ENCODE measurements around the gene UNC119B. TPM values are rescaled to one million over a fixed set of nuclear protein-coding genes. Genes with fewer than 3 reads are reported as not detected.
"Not testable (repeated sequence)": the region's sequence is repeated elsewhere in the genome, so short reads cannot be mapped to it uniquely, and the experiment has no call there.

Gene UNC119B
- total RNA-seq, 5 donors from 2014 or later (not counting 1 experiment from before 2014, with no cell fraction given): 14.3 to 26.1 (median 22.6) TPM

DNA sequence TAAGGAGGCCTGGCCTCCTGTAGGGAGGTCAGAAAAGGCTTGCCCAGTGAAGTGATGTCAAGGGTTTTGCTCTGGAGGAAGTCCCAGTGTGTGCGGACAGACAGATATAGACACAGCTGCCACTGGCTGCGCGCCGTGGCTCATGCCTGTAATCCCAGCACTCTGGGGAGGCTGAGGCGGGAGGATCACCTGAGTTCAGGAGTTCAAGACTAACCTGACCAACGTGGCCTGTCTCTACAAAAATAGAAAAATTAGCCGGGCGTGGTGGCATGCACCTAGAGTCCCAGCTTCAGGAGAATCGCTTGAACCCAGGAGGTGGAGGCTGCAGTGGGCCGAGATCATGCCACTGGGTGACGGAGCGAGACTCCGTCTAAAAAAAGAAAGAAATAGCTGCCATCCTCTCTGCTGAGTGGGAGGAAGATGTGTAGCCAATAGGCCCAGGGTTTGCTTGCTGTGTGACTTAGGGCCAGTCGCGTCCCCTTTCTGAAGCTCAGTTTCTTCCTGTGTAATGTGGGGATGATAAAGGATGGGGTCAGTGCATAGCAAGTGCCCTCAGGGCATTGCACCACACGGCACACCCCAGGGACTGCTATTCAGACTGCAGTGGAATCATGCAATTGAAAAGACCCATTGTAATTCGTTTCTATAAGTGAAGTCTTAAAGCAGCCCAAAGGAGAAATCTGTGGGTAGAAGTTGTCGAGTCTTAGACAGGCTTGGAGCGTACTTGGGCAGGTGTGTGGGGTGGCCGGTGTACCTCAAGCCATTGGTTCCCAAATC is 42.0 kb upstream of the UNC119B start:
- Mint-ChIP-seq H3K36me3 (no peaks in the 10 kb centered on the region), H3K4me1 (no peaks in the 10 kb centered on the region), H3K27ac (no peak overlapping the region), H3K9me3 (no peaks in the 10 kb centered on the region), H3K4me3 (no peak overlapping the region), H3K27me3 (peaks cover 0 to 3% of the 10 kb centered on the region in 2 donors)
- WGBS (ENCODE audit: insufficient coverage): 88% methylated on average over 20 of the region's 20 CpGs
- no peaks in the 10 kb centered on the region for H3K9me3 ChIP-seq
- no peaks in the 10 kb centered on the region for H3K4me1 ChIP-seq (ENCODE audit: control insufficient read depth in 1 of 2, extremely low read depth in 1 of 2, insufficient read depth in 2 of 2, low read length in 2 of 2)
- H3K36me3 ChIP-seq (ENCODE audit: control insufficient read depth in 2 of 2, extremely low read depth in 1 of 2, insufficient read depth in 1 of 2, low read length in 1 of 2): no peaks in the 10 kb centered on the region
- ATAC-seq (replicated peaks in 1 of 4) (no peak), DNase-seq (no peak)
- no peak overlapping the region for H3K4me3 ChIP-seq (ENCODE audit: control insufficient read depth in 1 of 2, extremely low read depth in 1 of 2, low read length in 1 of 2)
- no peak overlapping the region for H3K27ac ChIP-seq (ENCODE audit: low read length)
- POLR2A ChIA-PET: interaction anchor here in 1 of 2 donors (0.6 kb wide), 1 partner anchor 1091 kb away, joined by 7 read pairs; no protein-coding TSS in a partner anchor
- peaks cover 0 to 23% of the 10 kb centered on the region in 2 experiments for H3K27me3 ChIP-seq (replicated peaks in 1 of 2; ENCODE audit: control insufficient read depth in 2 of 2, extremely low read depth in 1 of 2, insufficient read depth in 2 of 2, low read length in 1 of 2)
- CTCF ChIA-PET: no interaction called here

- H3K4me1 ChIP-seq (ENCODE audit: control insufficient read depth in 1 of 2, extremely low read depth in 1 of 2, insufficient read depth in 2 of 2, low read length in 2 of 2): no peaks in the 10 kb centered on the region
Observed at GRCh38 chr12:120668868-120669840, 41.1 kb upstream of the UNC119B start.

GRCh38 chr12:120670237-120670636 is 40.0 kb upstream of the UNC119B start:
- ATAC-seq (replicated peaks in 1 of 4); H3K9me3 ChIP-seq; H3K4me1 ChIP-seq (ENCODE audit: control insufficient read depth in 1 of 2, extremely low read depth in 1 of 2, insufficient read depth in 2 of 2, low read length in 2 of 2); H3K36me3 Mint-ChIP-seq; H3K9me3 Mint-ChIP-seq; H3K27ac ChIP-seq (ENCODE audit: low read length); H3K27ac Mint-ChIP-seq; H3K4me3 ChIP-seq (ENCODE audit: control insufficient read depth in 1 of 2, extremely low read depth in 1 of 2, low read length in 1 of 2); H3K4me3 Mint-ChIP-seq; H3K4me1 Mint-ChIP-seq; POLR2A ChIA-PET; H3K27me3 Mint-ChIP-seq; CTCF ChIA-PET; DNase-seq; H3K36me3 ChIP-seq (ENCODE audit: control insufficient read depth in 2 of 2, extremely low read depth in 1 of 2, insufficient read depth in 1 of 2, low read length in 1 of 2): not testable (repeated sequence)
- H3K27me3 ChIP-seq (replicated peaks in 1 of 2; ENCODE audit: control insufficient read depth in 2 of 2, extremely low read depth in 1 of 2, insufficient read depth in 2 of 2, low read length in 1 of 2): peaks cover 0 to 16% of the 10 kb centered on the region in 2 experiments
- WGBS (ENCODE audit: insufficient coverage): 89% methylated on average over 3 of the region's 6 CpGs

More at GRCh38 chr12:120668868-120669840, 41.1 kb upstream of the UNC119B start:
- Mint-ChIP-seq H3K4me3 (no peak overlapping the region), H3K9me3 (no peaks in the 10 kb centered on the region), H3K27me3 (peaks cover 0 to 4% of the 10 kb centered on the region in 2 donors), H3K27ac (no peak overlapping the region), H3K36me3 (no peaks in the 10 kb centered on the region), H3K4me1 (no peaks in the 10 kb centered on the region)
- H3K9me3 ChIP-seq: no peaks in the 10 kb centered on the region
- CTCF ChIA-PET: no interaction called here
- no peaks in the 10 kb centered on the region for H3K36me3 ChIP-seq (ENCODE audit: control insufficient read depth in 2 of 2, extremely low read depth in 1 of 2, insufficient read depth in 1 of 2, low read length in 1 of 2)
- POLR2A ChIA-PET: no interaction called here
- DNase-seq (no peak), ATAC-seq (replicated peaks in 1 of 4) (no peak)
- H3K27ac ChIP-seq (ENCODE audit: low read length): no peak overlapping the region
- no peak overlapping the region for H3K4me3 ChIP-seq (ENCODE audit: control insufficient read depth in 1 of 2, extremely low read depth in 1 of 2, low read length in 1 of 2)
- WGBS (ENCODE audit: insufficient coverage): 79% methylated on average over 12 of the region's 19 CpGs
- peaks cover 0 to 16% of the 10 kb centered on the region in 2 experiments for H3K27me3 ChIP-seq (replicated peaks in 1 of 2; ENCODE audit: control insufficient read depth in 2 of 2, extremely low read depth in 1 of 2, insufficient read depth in 2 of 2, low read length in 1 of 2)

GRCh38 chr12:120670667-120671066 is 39.6 kb upstream of the UNC119B start:
- CTCF ChIA-PET: no interaction called here
- H3K27ac Mint-ChIP-seq: no peak overlapping the region

DNA sequence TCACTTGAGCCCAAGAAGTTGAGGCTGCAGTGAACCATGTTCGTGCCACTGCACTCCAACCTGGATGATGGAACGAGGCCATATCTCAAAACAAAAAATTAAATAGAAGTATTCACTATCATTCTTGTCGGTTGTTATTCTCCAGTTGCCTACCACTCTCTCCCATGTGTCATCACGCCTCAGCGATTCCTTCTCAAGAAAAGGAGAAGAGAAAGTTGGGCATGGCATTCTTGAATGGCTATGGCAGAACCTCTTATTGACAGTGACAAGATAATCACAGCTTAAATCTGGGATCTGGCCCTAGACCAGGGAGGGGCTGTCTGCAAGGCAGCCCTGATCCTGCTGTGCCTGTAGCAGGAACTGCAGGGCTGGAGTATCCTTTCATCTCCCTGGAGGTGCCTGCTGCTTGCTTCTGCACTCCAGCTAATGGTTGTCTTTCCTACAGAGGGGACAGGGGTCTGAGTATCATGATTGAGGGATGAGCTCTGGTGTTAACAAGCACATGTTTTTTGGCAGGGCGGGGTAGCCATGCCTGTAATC is 36.1 kb upstream of the UNC119B start:
- ATAC-seq (replicated peaks in 1 of 4): no peak
- H3K36me3 ChIP-seq (ENCODE audit: control insufficient read depth in 2 of 2, extremely low read depth in 1 of 2, insufficient read depth in 1 of 2, low read length in 1 of 2): no peaks in the 10 kb centered on the region
- no peak overlapping the region for H3K4me3 ChIP-seq (ENCODE audit: control insufficient read depth in 1 of 2, extremely low read depth in 1 of 2, low read length in 1 of 2)
- H3K27ac ChIP-seq (ENCODE audit: low read length): no peak overlapping the region
- no peaks in the 10 kb centered on the region for H3K36me3 Mint-ChIP-seq
- 100% methylated on average over 1 of the region's 6 CpGs for WGBS (ENCODE audit: insufficient coverage)
- no peak for DNase-seq
- H3K4me1 Mint-ChIP-seq: peaks cover 0 to 15% (median 5%) of the 10 kb centered on the region in 3 donors
- CTCF ChIA-PET: no interaction called here
- peaks cover 0 to 4% of the 10 kb centered on the region in 2 experiments for H3K27me3 ChIP-seq (replicated peaks in 1 of 2; ENCODE audit: control insufficient read depth in 2 of 2, extremely low read depth in 1 of 2, insufficient read depth in 2 of 2, low read length in 1 of 2)
- POLR2A ChIA-PET: no interaction called here
- H3K27ac Mint-ChIP-seq: no peak overlapping the region
- H3K4me3 Mint-ChIP-seq: no peak overlapping the region
- no peaks in the 10 kb centered on the region for H3K9me3 Mint-ChIP-seq
- no peaks in the 10 kb centered on the region for H3K4me1 ChIP-seq (ENCODE audit: control insufficient read depth in 1 of 2, extremely low read depth in 1 of 2, insufficient read depth in 2 of 2, low read length in 2 of 2)
- no peaks in the 10 kb centered on the region for H3K9me3 ChIP-seq
- peaks cover 4 to 9% of the 10 kb centered on the region in 2 donors for H3K27me3 Mint-ChIP-seq

More at GRCh38 chr12:120670667-120671066, 39.6 kb upstream of the UNC119B start:
- DNase-seq (no peak), ATAC-seq (replicated peaks in 1 of 4) (no peak)
- Histone ChIP-seq H3K27me3 (replicated peaks in 1 of 2; ENCODE audit: control insufficient read depth in 2 of 2, extremely low read depth in 1 of 2, insufficient read depth in 2 of 2, low read length in 1 of 2) (peaks cover 0 to 16% of the 10 kb centered on the region in 2 experiments), H3K4me1 (ENCODE audit: control insufficient read depth in 1 of 2, extremely low read depth in 1 of 2, insufficient read depth in 2 of 2, low read length in 2 of 2) (no peaks in the 10 kb centered on the region), H3K36me3 (ENCODE audit: control insufficient read depth in 2 of 2, extremely low read depth in 1 of 2, insufficient read depth in 1 of 2, low read length in 1 of 2) (no peaks in the 10 kb centered on the region), H3K4me3 (ENCODE audit: control insufficient read depth in 1 of 2, extremely low read depth in 1 of 2, low read length in 1 of 2) (no peak overlapping the region), H3K9me3 (no peaks in the 10 kb centered on the region), H3K27ac (ENCODE audit: low read length) (no peak overlapping the region)
- Mint-ChIP-seq H3K9me3 (no peaks in the 10 kb centered on the region), H3K4me1 (peaks cover 0 to 2% (median 0%) of the 10 kb centered on the region in 3 donors), H3K4me3 (no peak overlapping the region), H3K27me3 (peaks cover 4 to 11% of the 10 kb centered on the region in 2 donors), H3K36me3 (no peaks in the 10 kb centered on the region)
- WGBS (ENCODE audit: insufficient coverage): 88% methylated on average over 5 of the region's 5 CpGs
- POLR2A ChIA-PET: no interaction called here

GRCh38 chr12:120677765-120678473 is 32.3 kb upstream of the UNC119B start:
- Mint-ChIP-seq H3K36me3 (no peaks in the 10 kb centered on the region), H3K27me3 (peaks cover 4 to 9% of the 10 kb centered on the region in 2 donors), H3K4me3 (no peak overlapping the region), H3K9me3 (no peaks in the 10 kb centered on the region), H3K4me1 (peaks cover 0 to 15% (median 5%) of the 10 kb centered on the region in 3 donors), H3K27ac (no peak overlapping the region)
- ChIA-PET CTCF (no interaction called here), POLR2A (no interaction called here)
- H3K9me3 ChIP-seq: no peaks in the 10 kb centered on the region
- H3K4me1 ChIP-seq (ENCODE audit: control insufficient read depth in 1 of 2, extremely low read depth in 1 of 2, insufficient read depth in 2 of 2, low read length in 2 of 2): no peaks in the 10 kb centered on the region
- H3K36me3 ChIP-seq (ENCODE audit: control insufficient read depth in 2 of 2, extremely low read depth in 1 of 2, insufficient read depth in 1 of 2, low read length in 1 of 2): no peaks in the 10 kb centered on the region
- H3K4me3 ChIP-seq (ENCODE audit: control insufficient read depth in 1 of 2, extremely low read depth in 1 of 2, low read length in 1 of 2): no peak overlapping the region
- ATAC-seq (replicated peaks in 1 of 4) (peak in 1 of 4 experiments; percentile 46), DNase-seq (no peak)
- WGBS (ENCODE audit: insufficient coverage): 56% methylated on average over 5 of the region's 7 CpGs
- no peak overlapping the region for H3K27ac ChIP-seq (ENCODE audit: low read length)
- peaks cover 0 to 3% of the 10 kb centered on the region in 2 experiments for H3K27me3 ChIP-seq (replicated peaks in 1 of 2; ENCODE audit: control insufficient read depth in 2 of 2, extremely low read depth in 1 of 2, insufficient read depth in 2 of 2, low read length in 1 of 2)
